ENCODE data around the gene CKAP4. TPM values are rescaled to one million over a fixed set of nuclear protein-coding genes. Genes with fewer than 3 reads are reported as not detected.

The CKAP4 gene
- total RNA-seq, 1 donor from 2014 or later, result 99.7 TPM

DNA sequence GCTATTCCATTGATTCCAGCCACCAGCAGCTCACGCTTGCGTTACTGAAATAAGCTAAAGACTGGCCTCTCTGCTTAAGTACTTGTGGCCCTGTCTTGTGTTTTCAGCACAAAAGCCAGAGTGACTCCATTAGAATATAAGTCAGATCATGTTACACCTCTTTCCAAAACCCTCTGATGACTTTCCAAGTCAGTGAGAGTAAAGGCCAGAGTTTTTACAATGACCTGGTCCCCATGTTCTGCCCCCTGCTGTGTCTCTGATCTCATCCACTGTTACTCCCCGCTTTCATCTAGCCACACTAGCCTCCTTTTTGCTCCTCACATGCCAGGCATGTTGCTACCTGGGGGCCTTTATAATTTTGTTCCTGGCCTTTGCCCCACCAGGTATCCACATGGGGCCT is 6.9 kb upstream of the CKAP4 start:
- TF ChIP-seq CTCF (conservative IDR thresholded peaks at IDR 0.05; ENCODE audit: low read depth, low read length), result no peak
- no peak for DNase-seq (ENCODE audit: low read depth)
- H3K4me3 ChIP-seq (ENCODE audit: low read depth, low read length), result no peak overlapping the region

- DNase-seq (ENCODE audit: low read depth), result no peak
- no peak for TF ChIP-seq CTCF (conservative IDR thresholded peaks at IDR 0.05; ENCODE audit: low read depth, low read length)
- H3K4me3 ChIP-seq (ENCODE audit: low read depth, low read length), result no peak overlapping the region
Measured at GRCh38 chr12:106251631-106252455, 4.0 kb upstream of the CKAP4 start.

DNA sequence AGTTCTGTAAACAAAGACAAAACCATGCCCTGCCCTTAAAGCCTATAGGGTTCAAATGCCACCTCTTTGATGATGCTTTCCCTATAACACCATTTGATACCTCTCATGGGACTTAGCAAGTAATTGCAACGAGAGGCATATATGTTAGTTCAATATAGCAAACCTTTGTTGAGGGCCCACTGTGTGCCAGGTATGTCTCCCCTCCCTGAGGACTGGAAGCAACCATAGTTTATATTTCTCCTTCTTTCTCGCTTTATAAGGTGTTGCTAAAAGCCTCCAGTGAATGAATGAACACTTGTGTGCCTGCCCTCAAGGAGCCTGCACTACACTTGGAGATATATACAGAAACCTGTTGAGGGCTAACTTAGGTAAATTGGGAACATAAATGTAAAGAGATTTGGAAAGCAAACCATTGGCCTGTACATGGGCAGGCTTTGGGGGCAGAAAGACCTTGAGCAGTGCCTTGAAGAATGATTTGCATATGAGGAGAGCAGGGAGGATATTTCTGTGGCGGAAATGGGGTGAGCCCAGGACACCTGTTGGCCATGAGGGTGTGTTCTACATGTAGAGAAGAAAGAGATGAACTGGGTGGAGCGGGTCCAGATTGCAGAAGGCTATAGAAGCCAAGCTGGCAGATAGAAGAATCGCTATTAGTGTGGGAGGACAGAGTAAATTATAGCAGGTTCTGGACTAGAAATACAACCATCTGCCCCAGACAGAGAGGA is 1.8 kb upstream of the CKAP4 start:
- H3K4me3 ChIP-seq (ENCODE audit: low read depth, low read length), result no peak overlapping the region
- no peak for DNase-seq (ENCODE audit: low read depth)
- TF ChIP-seq CTCF (conservative IDR thresholded peaks at IDR 0.05; ENCODE audit: low read depth, low read length), result no peak

- peak overlapping the region; percentile 67 for H3K4me3 ChIP-seq (ENCODE audit: low read depth, low read length)
- no peak for TF ChIP-seq CTCF (conservative IDR thresholded peaks at IDR 0.05; ENCODE audit: low read depth, low read length)
- DNase-seq (ENCODE audit: low read depth), result no peak
Measured at GRCh38 chr12:106248846-106249371, 1.1 kb upstream of the CKAP4 start.

DNA sequence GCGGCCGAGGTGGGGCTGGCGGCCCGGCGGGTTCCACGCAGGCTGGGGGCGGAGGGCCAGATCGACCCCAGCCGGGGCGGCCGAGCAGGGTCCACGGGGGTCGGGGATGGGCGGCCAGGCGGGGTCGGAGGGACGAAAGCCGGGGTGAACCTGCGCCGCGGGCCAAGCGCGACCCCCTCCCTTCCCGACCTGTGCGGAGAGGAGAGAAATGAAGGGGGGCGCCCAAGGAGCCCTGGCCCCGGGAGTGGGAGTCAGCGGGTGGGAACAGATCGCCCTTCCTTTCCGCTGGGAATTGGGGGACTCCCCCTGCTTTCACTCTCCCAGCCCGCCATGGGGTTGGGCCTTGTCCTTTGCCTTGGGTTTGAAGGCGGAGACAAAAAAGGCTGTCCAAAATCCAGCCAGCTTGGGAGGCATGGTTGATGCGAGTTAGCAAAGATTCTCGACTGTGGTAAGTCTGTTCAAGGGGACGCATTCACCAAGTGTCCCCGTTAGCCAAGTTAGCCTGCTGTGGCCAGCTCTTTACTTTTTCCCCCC is 559 bp upstream of the CKAP4 start:
- no peak for TF ChIP-seq CTCF (conservative IDR thresholded peaks at IDR 0.05; ENCODE audit: low read depth, low read length)
- peak overlapping the region; percentile 67 for H3K4me3 ChIP-seq (ENCODE audit: low read depth, low read length)
- no peak for DNase-seq (ENCODE audit: low read depth)

DNA sequence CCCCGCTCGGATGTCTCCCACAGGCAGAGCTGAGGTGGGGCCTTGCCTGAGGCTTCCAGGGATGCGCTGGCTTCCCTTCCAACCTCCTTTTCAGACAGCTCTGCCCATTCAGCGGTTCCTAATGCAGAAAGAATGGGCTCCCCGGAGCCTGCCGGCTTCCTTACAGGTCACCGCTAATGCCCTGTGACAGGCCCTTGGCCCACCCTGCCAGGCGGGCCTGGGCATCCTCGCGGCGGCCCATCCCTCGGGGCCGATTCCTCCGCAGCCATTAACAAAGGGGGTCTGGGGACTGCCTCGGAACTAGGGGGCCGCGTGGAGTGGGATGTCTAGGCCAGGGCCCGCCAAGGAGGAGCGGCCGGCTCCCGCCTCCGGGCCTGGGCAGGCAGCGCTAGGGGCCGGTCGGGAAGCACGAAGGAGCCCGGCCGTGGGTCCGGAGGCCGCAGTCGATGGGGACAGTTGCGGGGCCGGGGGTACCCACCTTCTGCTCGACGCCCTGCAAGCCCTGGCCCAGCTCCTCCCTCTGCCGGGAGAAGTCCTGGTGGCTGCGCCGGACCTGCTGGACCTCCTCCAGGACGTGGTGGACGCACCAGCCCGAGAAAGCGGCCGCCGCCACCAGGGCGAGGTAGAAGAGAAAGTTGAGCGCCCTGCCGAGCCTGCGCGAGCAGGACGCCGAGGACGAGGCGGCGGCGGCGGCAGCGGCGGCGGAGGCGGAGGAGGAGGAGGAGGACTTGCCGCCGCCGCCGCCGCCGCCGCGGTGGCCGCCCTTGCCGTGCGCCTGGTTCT is 738 bp downstream of the CKAP4 start:
- DNase-seq (ENCODE audit: low read depth), result no peak
- no peak for TF ChIP-seq CTCF (conservative IDR thresholded peaks at IDR 0.05; ENCODE audit: low read depth, low read length)
- H3K4me3 ChIP-seq (ENCODE audit: low read depth, low read length), result peak overlapping the region; percentile 67
